IMR-90 (cell line): ENCODE measurements around the gene RCOR3. TPM values are rescaled to one million over a fixed set of nuclear protein-coding genes. Genes with fewer than 3 reads are reported as not detected.

Experiments
- ATAC-seq: fragments of 200-7000 bp; cut with Tn5 transposase; 2 replicates; pipeline ENCODE4 v1.9.1; 2020; ENCODE audit warnings: low read depth, mild to moderate bottlenecking, moderate library complexity
- BruUV-seq: library from RNA; stranded (reverse); fragments of 400-500 nt; replicated peaks from 2 replicates; lab custom pipeline; 2021; lab: Mats Ljungman, UMichigan
- CTCF ChIA-PET: fragments of 300-600 bp; formaldehyde crosslinking; extraction: SDS; loops from one replicate; lab custom pipeline; 2021; ENCODE audit warnings: antibody characterized with exemption; lab: Yijun Ruan, JAX
- POLR2A ChIA-PET: fragments of 300-600 bp; sonication (Branson Sonifier 250); formaldehyde crosslinking; loops from one replicate; lab custom pipeline; 2022; ENCODE audit warnings: antibody characterized with exemption; ENCODE audit not compliant: unreplicated experiment; lab: Charles Lee
- DNase-seq: peaks from one replicate; pipeline ENCODE4 v3.0.0; 2013
- H2AFZ ChIP-seq: replicated peaks from 2 replicates; pipeline ENCODE3; 2013; ENCODE audit warnings: low read length, mild to moderate bottlenecking; ENCODE audit not compliant: poor library complexity
- H2AK5ac ChIP-seq: 2 replicates; pipeline ENCODE4 v1.6.1; 2013; ENCODE audit warnings: low read depth, low read length, inconsistent platforms
- H2AK9ac ChIP-seq: replicated peaks from 2 replicates; pipeline ENCODE3; 2013; ENCODE audit warnings: mild to moderate bottlenecking, low read depth, low read length, moderate library complexity; ENCODE audit not compliant: poor library complexity
- H2BK120ac ChIP-seq: 2 replicates; pipeline ENCODE4 v1.6.1; 2013; ENCODE audit warnings: low read depth, low read length, inconsistent platforms
- H2BK15ac ChIP-seq: 3 replicates; pipeline ENCODE4 v1.6.1; 2013; ENCODE audit warnings: low read depth, low read length, inconsistent platforms
- H2BK20ac ChIP-seq: 2 replicates; pipeline ENCODE4 v1.6.1; 2013; ENCODE audit warnings: low read depth, mild to moderate bottlenecking, inconsistent platforms, low read length, moderate library complexity
- H2BK5ac ChIP-seq: 2 replicates; pipeline ENCODE4 v1.6.1; 2013; ENCODE audit warnings: mild to moderate bottlenecking, low read depth, low read length, inconsistent platforms; ENCODE audit not compliant: poor library complexity, severe bottlenecking
- H3K14ac ChIP-seq: replicated peaks from 2 replicates; pipeline ENCODE4 v1.6.1; 2013; ENCODE audit warnings: low read depth, low read length, inconsistent platforms
- H3K18ac ChIP-seq: 2 replicates; pipeline ENCODE4 v1.6.1; 2013; ENCODE audit warnings: low read depth, low read length, control low read depth
- H3K23ac ChIP-seq: 2 replicates; pipeline ENCODE4 v1.6.1; 2013; ENCODE audit warnings: low read depth, low read length, inconsistent platforms
- H3K27ac ChIP-seq: 2 replicates; pipeline ENCODE4 v1.5.1; 2013; ENCODE audit warnings: mild to moderate bottlenecking, control low read depth, low read length; ENCODE audit not compliant: insufficient read depth
- H3K27me3 ChIP-seq: 2 replicates; pipeline ENCODE4 v1.6.1; 2013; ENCODE audit warnings: low read length; ENCODE audit not compliant: control insufficient read depth, insufficient read depth
- H3K36me3 ChIP-seq: 2 replicates; pipeline ENCODE4 v1.6.1; 2013; ENCODE audit warnings: low read length, mixed read lengths; ENCODE audit not compliant: control insufficient read depth, insufficient read depth
- H3K4ac ChIP-seq: 2 replicates; pipeline ENCODE4 v1.6.1; 2013; ENCODE audit warnings: low read depth, low read length, inconsistent platforms
- H3K4me1 ChIP-seq: 2 replicates; pipeline ENCODE4 v1.6.1; 2013; ENCODE audit warnings: low read length, mixed read lengths; ENCODE audit not compliant: control insufficient read depth, insufficient read depth
- H3K4me2 ChIP-seq: 2 replicates; pipeline ENCODE4 v1.6.1; 2013; ENCODE audit warnings: low read depth, mild to moderate bottlenecking, control low read depth, low read length, moderate library complexity
- H3K4me3 ChIP-seq: 2 replicates; pipeline ENCODE4 v1.5.1; 2013; ENCODE audit warnings: low read depth, mild to moderate bottlenecking, control low read depth, low read length, moderate library complexity; ENCODE audit not compliant: insufficient read depth
- H3K56ac ChIP-seq: 2 replicates; pipeline ENCODE4 v1.6.1; 2013; ENCODE audit warnings: low read length, inconsistent platforms; ENCODE audit not compliant: insufficient read depth; ENCODE audit errors: extremely low read depth
- H3K79me1 ChIP-seq, 2 experiments: 2 replicates each; pipeline ENCODE4 v1.6.1; 2013; ENCODE audit warnings: low read length in 2 of 2, inconsistent platforms in 1 of 2, low read depth in 1 of 2
- H3K9ac ChIP-seq: 2 replicates; pipeline ENCODE4 v1.6.1; 2013; ENCODE audit warnings: low read depth, low read length, control low read depth
- H3K9me1 ChIP-seq: 2 replicates; pipeline ENCODE4 v1.6.1; 2013; ENCODE audit warnings: low read length, inconsistent platforms; ENCODE audit not compliant: insufficient read depth
- H3K9me3 ChIP-seq: 2 replicates; pipeline ENCODE4 v1.6.1; 2013; ENCODE audit warnings: low read length; ENCODE audit not compliant: control insufficient read depth, insufficient read depth
- H4K20me1 ChIP-seq: 2 replicates; pipeline ENCODE4 v1.6.1; 2013; ENCODE audit warnings: low read length, inconsistent platforms; ENCODE audit not compliant: insufficient read depth
- H4K5ac ChIP-seq: 2 replicates; pipeline ENCODE4 v1.6.1; 2013; ENCODE audit warnings: mild to moderate bottlenecking, low read depth, low read length, control low read depth
- H4K8ac ChIP-seq, 2 experiments: 2 replicates each; pipeline ENCODE4 v1.6.1; 2013; ENCODE audit warnings: low read depth in 2 of 2, low read length in 2 of 2, control low read depth in 1 of 2, inconsistent platforms in 1 of 2
- H4K91ac ChIP-seq: 2 replicates; pipeline ENCODE4 v1.6.1; 2013; ENCODE audit warnings: low read depth, low read length, inconsistent platforms; ENCODE audit not compliant: insufficient read depth
- BHLHE40 ChIP-seq: fragments of 150-350 bp; IDR thresholded peaks from 2 replicates; pipeline ENCODE4 v1.6.1; 2016; ENCODE audit warnings: mild to moderate bottlenecking, low read depth, low read length
- CEBPB ChIP-seq: IDR thresholded peaks from 2 replicates; pipeline ENCODE4 v1.6.1; 2012; ENCODE audit warnings: low read depth, low read length, improper control_type of control experiment
- FOS ChIP-seq: fragments of 150-350 bp; IDR thresholded peaks from 2 replicates; pipeline ENCODE4 v1.6.1; 2016; ENCODE audit warnings: low read depth, low read length
- MAFK ChIP-seq: IDR thresholded peaks from 2 replicates; pipeline ENCODE4 v1.6.1; 2012; ENCODE audit warnings: low read depth, low read length, improper control_type of control experiment
- MXI1 ChIP-seq: IDR thresholded peaks from 2 replicates; pipeline ENCODE4 v1.6.1; 2012; ENCODE audit warnings: low read depth, mild to moderate bottlenecking, low read length, moderate library complexity, borderline replicate concordance
- NFE2L2 ChIP-seq: fragments of 150-350 bp; IDR thresholded peaks from 2 replicates; pipeline ENCODE4 v1.6.1; 2016; ENCODE audit warnings: low read depth, mild to moderate bottlenecking, low read length
- POLR2A ChIP-seq: IDR thresholded peaks from 2 replicates; pipeline ENCODE4 v1.6.1; 2012; ENCODE audit warnings: mild to moderate bottlenecking, low read depth, low read length
- RCOR1 ChIP-seq: IDR thresholded peaks from 2 replicates; pipeline ENCODE4 v1.6.1; 2012; ENCODE audit warnings: mild to moderate bottlenecking, low read length, improper control_type of control experiment; ENCODE audit not compliant: insufficient replicate concordance
- WGBS, 2 experiments: methylation state at CpG; one replicate each; pipeline versions ENCODE4 v1.1.5 to v1.1.7; 2013; ENCODE audit warnings: missing lambda C conversion rate in 2 of 2; ENCODE audit not compliant: insufficient read length in 1 of 2; ENCODE audit errors: extremely low coverage in 2 of 2; 5-methylcytosine and 5-hydroxymethylcytosine counted together
- dilution Hi-C: fragments of 300-500 bp; cut with HindIII; formaldehyde crosslinking; loops from one replicate; pipeline ENCODE4 v1.14.3; 2018; ENCODE audit warnings: low sequenced_read_pairs; ENCODE audit not compliant: unreplicated experiment
- in situ Hi-C: fragments of 300-500 bp; cut with MboI; formaldehyde crosslinking; loops from 3 replicates; pipeline ENCODE4 v1.14.3; 2019; ENCODE audit warnings: low sequenced_read_pairs, inconsistent platforms, mixed read lengths
- intact Hi-C: fragments of 100-400 bp; cut with micrococcal nuclease; formaldehyde crosslinking; loops from 2 replicates; pipeline ENCODE4 v1.10.0; 2022
- polyA plus RNA-seq, 3 experiments: library from polyadenylated mRNA; depleted of rRNA; stranded (reverse); fragments of >200 nt; gene quantifications; 2 replicates each; pipeline ENCODE4 v1.2.3, GENCODE V29; 2012; ENCODE audit warnings: low replicate concordance in 1 of 3
- total RNA-seq: library from RNA; depleted of rRNA; stranded (reverse); fragments of >200 nt; gene quantifications from 2 replicates; pipeline ENCODE4 v1.2.3, GENCODE V29; 2012

Gene RCOR3
- total and polyA plus RNA-seq, 2 of the 4 experiments (the other 2 are of a cell fraction): 8.1 to 16.4 TPM

DNA sequence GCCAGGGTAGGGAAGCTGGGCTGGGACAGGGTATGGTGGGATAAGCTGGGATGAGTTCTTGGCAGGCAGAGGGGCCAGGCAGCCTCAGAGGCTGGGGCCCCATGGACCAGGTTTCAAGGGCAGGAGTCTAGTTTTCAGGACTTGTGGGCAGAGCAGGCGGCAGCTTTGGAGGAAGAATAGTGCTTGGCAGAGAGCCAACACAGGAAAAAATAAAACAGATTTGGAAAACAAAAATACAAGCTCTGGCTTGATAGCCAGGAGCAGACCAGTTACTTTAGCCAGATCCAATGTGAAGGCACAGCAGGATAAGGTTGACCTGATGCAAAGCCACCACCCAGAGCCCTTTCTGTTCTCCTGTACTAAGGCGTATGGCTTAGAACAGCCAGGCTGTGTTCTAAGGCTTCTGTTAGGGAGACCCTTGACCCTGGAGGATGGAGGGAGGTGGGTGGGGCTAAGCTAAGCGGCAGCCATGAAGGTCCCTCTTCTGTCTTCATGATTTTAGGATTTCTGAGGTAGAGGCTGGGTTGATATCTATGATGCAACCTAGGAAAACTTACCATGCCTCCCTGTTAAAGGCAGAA, 73.0 kb downstream of the RCOR3 start:
- H3K9me3 ChIP-seq: no peaks in the 10 kb centered on the region
- no peak overlapping the region for H3K27ac ChIP-seq
- no peak overlapping the region for H4K5ac ChIP-seq
- H3K27me3 ChIP-seq: no peaks in the 10 kb centered on the region
- peaks cover 16% of the 10 kb centered on the region for H3K4me1 ChIP-seq
- no peak overlapping the region for H3K23ac ChIP-seq
- POLR2A ChIA-PET: no interaction called here
- dilution Hi-C loops: no loop called here
- no peak overlapping the region for H2BK15ac ChIP-seq
- no peak overlapping the region for H3K4me3 ChIP-seq
- H3K4me2 ChIP-seq: no peak overlapping the region
- CTCF ChIA-PET: interaction anchor here (0.6 kb wide), 1 partner anchor 181 kb away, joined by 3 read pairs; no protein-coding TSS in a partner anchor
- in situ Hi-C loops: no loop called here
- H3K79me1 ChIP-seq: peaks cover 38 to 91% of the 10 kb centered on the region in 2 experiments
- no peak overlapping the region for H3K4ac ChIP-seq
- H3K9ac ChIP-seq: no peak overlapping the region
- H2AK9ac ChIP-seq: no peak overlapping the region
- intact Hi-C loops: no loop called here
- peaks cover 71% of the 10 kb centered on the region for H4K20me1 ChIP-seq
- H2AK5ac ChIP-seq: no peak overlapping the region
- DNase-seq (no peak), ATAC-seq (no peak)
- no peak overlapping the region for H2BK20ac ChIP-seq
- no peak overlapping the region for H4K8ac ChIP-seq
- no peak overlapping the region for H2AFZ ChIP-seq
- BruUV-seq: no TSS peak
- peaks cover 41% of the 10 kb centered on the region for H3K9me1 ChIP-seq
- no peak overlapping the region for H2BK5ac ChIP-seq
- no peak overlapping the region for H4K91ac ChIP-seq
- H2BK120ac ChIP-seq: no peak overlapping the region
- 0 out of 2 replicates have a peak, but pooled peaks cover 1% of the 10 kb centered on the region for H3K36me3 ChIP-seq
- WGBS, 2 experiments: 60% methylated on average over 1 of the region's 3 CpGs; no CpG with 5 or more reads in 1 of the 2 experiments
- no peak overlapping the region for H3K18ac ChIP-seq
- H3K14ac ChIP-seq: no peak overlapping the region
- TF ChIP-seq BHLHE40: no peak
- TF ChIP-seq FOS: no peak
- TF ChIP-seq NFE2L2: no peak
- TF ChIP-seq MXI1: no peak
- no peak for TF ChIP-seq RCOR1
- TF ChIP-seq MAFK: no peak
- no peak for TF ChIP-seq POLR2A
- TF ChIP-seq CEBPB: 0 out of 2 replicates have a peak, but pooled peaks have one; percentile 20
- no peak overlapping the region for H3K56ac ChIP-seq
